HepG2 (cell line): ENCODE data around the gene FBXW5. TPM values are rescaled to one million over a fixed set of nuclear protein-coding genes. Genes with fewer than 3 reads are reported as not detected.

Experiments
- ATAC-seq: fragments of 200-7000 bp; cut with Tn5 transposase; 3 replicates; pipeline ENCODE4 v1.9.1; 2020; ENCODE audit warnings: mild to moderate bottlenecking, moderate library complexity
- BruUV-seq: library from RNA; stranded (reverse); fragments of 400-500 nt; replicated peaks from 2 replicates; lab custom pipeline; 2021; lab: Mats Ljungman, UMichigan
- CTCF ChIA-PET: fragments of 300-600 bp; formaldehyde crosslinking; extraction: SDS; loops from one replicate; lab custom pipeline; 2021; ENCODE audit warnings: low total read pairs, inconsistent platforms, low intra/inter-chr PET ratio; lab: Yijun Ruan, JAX
- POLR2A ChIA-PET: fragments of 350-600 bp; sonication (Branson Sonifier 250); formaldehyde crosslinking; loops from one replicate; lab custom pipeline; 2020; ENCODE audit warnings: antibody characterized with exemption, inconsistent platforms; lab: Yijun Ruan, JAX
- DNase-seq: peaks from one replicate; pipeline ENCODE4 v3.0.0-alpha.2; 2015; ENCODE audit warnings: low spot score
- FAIRE-seq: peaks from 3 replicates; lab custom pipeline; 2011; peaks lifted over from hg19 to GRCh38; lab: Jason Lieb, UNC
- H2AFZ ChIP-seq: one replicate; pipeline ENCODE4 v1.6.1; 2011; ENCODE audit warnings: low read length, inconsistent platforms
- H3K27ac ChIP-seq: fragments of 300-600 bp; 3 replicates; pipeline ENCODE4 v1.8.0; 2011; ENCODE audit warnings: mixed run types, mild to moderate bottlenecking, mixed read lengths, low read length, inconsistent platforms; ENCODE audit not compliant: insufficient read depth; ENCODE audit errors: extremely low read length
- H3K27me3 ChIP-seq, 2 experiments: fragments of 200-600 bp in 1 of 2; 2 replicates in 1 of 2; 3 replicates in 1 of 2; pipeline versions ENCODE4 v1.6.0 to v1.8.0; 2011; ENCODE audit warnings: low read length in 2 of 2, mild to moderate bottlenecking in 2 of 2, moderate library complexity in 2 of 2, inconsistent platforms in 1 of 2; ENCODE audit not compliant: insufficient read depth in 2 of 2, control insufficient read depth in 1 of 2
- H3K36me3 ChIP-seq, 2 experiments: fragments of 200-600 bp in 1 of 2; replicated peaks in 1 of 2; 2 replicates in 1 of 2; 3 replicates in 1 of 2; pipeline versions ENCODE4 v1.5.1 to v1.8.0; 2011; ENCODE audit warnings: low read length in 2 of 2, inconsistent platforms in 1 of 2; ENCODE audit not compliant: insufficient read depth in 2 of 2, control insufficient read depth in 1 of 2
- H3K4me1 ChIP-seq: 2 replicates; pipeline ENCODE4 v1.5.1; 2012; ENCODE audit warnings: low read length, inconsistent platforms; ENCODE audit not compliant: insufficient read depth
- H3K4me2 ChIP-seq: 2 replicates; pipeline ENCODE4 v1.6.0; 2011; ENCODE audit warnings: low read depth, low read length, inconsistent platforms
- H3K4me3 ChIP-seq, 3 experiments: fragments of 200-600 bp in 1 of 3; sonication (generic), shearing (Covaris generic) in 1 of 3; replicated peaks in 1 of 3; 2 replicates each; pipeline ENCODE4 v1.5.1; 2011 to 2016; ENCODE audit warnings: low read length in 3 of 3, inconsistent platforms in 2 of 3, low read depth in 2 of 3, mild to moderate bottlenecking in 2 of 3, control low read depth in 1 of 3, mixed read lengths in 1 of 3; ENCODE audit not compliant: insufficient read depth in 1 of 3
- H3K79me2 ChIP-seq: one replicate; pipeline ENCODE4 v1.6.1; 2011; ENCODE audit warnings: low read length, inconsistent platforms; ENCODE audit not compliant: insufficient read depth
- H3K9ac ChIP-seq: 2 replicates; pipeline ENCODE4 v1.6.0; 2011; ENCODE audit warnings: mild to moderate bottlenecking, low read depth, low read length, inconsistent platforms; ENCODE audit not compliant: insufficient read depth
- H3K9me3 ChIP-seq: 2 replicates; pipeline ENCODE4 v1.5.1; 2012; ENCODE audit warnings: mild to moderate bottlenecking, low read length
- H4K20me1 ChIP-seq: 2 replicates; pipeline ENCODE4 v1.6.0; 2011; ENCODE audit warnings: inconsistent platforms, mild to moderate bottlenecking, low read length, moderate library complexity; ENCODE audit not compliant: insufficient read depth
- AGO2 ChIP-seq: fragments of 200-400 bp; formaldehyde crosslinking; optimal IDR thresholded peaks from 2 replicates; pipeline ENCODE3; 2017; ENCODE audit warnings: mild to moderate bottlenecking, low read depth, low read length, moderate library complexity
- AKAP8 ChIP-seq: sonication (generic); formaldehyde crosslinking; IDR thresholded peaks from 2 replicates; pipeline ENCODE4 v1.5.1; 2020; ENCODE audit warnings: mild to moderate bottlenecking, missing genetic modification reagents
- ARHGAP35 ChIP-seq: sonication (generic); formaldehyde crosslinking; IDR thresholded peaks from 2 replicates; pipeline ENCODE4 v1.9.0; 2022; ENCODE audit warnings: mild to moderate bottlenecking, inconsistent platforms, moderate library complexity, missing genetic modification reagents, borderline replicate concordance
- CBFB ChIP-seq: sonication (generic); formaldehyde crosslinking; IDR thresholded peaks from 2 replicates; pipeline ENCODE4 v1.4.0; 2020; ENCODE audit warnings: missing genetic modification reagents
- CSRNP2 ChIP-seq: sonication (generic); formaldehyde crosslinking; conservative IDR thresholded peaks from 2 replicates; pipeline ENCODE4 v1.8.0; 2022; ENCODE audit warnings: low read depth, missing genetic modification reagents
- E2F2 ChIP-seq: sonication (generic); formaldehyde crosslinking; IDR thresholded peaks from 2 replicates; pipeline ENCODE4 v1.4.0; 2020; ENCODE audit warnings: missing genetic modification reagents, borderline replicate concordance
- ETV5 ChIP-seq: IDR thresholded peaks from 2 replicates; pipeline ENCODE4 v1.6.1; 2018; ENCODE audit warnings: missing biosample characterization, missing genetic modification reagents, inconsistent platforms, borderline replicate concordance
- MYPOP ChIP-seq: sonication (generic); formaldehyde crosslinking; IDR thresholded peaks from 2 replicates; pipeline ENCODE4 v1.8.1; 2023; ENCODE audit warnings: mild to moderate bottlenecking, moderate library complexity, missing genetic modification reagents
- NFKB2 ChIP-seq: sonication (generic); formaldehyde crosslinking; IDR thresholded peaks from 2 replicates; pipeline ENCODE4 v1.4.0; 2020; ENCODE audit warnings: missing genetic modification reagents, borderline replicate concordance
- NPAS2 ChIP-seq: sonication (generic); formaldehyde crosslinking; IDR thresholded peaks from 2 replicates; pipeline ENCODE4 v1.8.0; 2022; ENCODE audit warnings: mild to moderate bottlenecking, missing genetic modification reagents, borderline replicate concordance
- POLR2G ChIP-seq: fragments of 200-400 bp; formaldehyde crosslinking; IDR thresholded peaks from 2 replicates; pipeline ENCODE4 v1.6.1; 2018; ENCODE audit warnings: mild to moderate bottlenecking, low read depth, low read length, moderate library complexity
- SIN3B ChIP-seq: fragments of 150-350 bp; IDR thresholded peaks from 2 replicates; pipeline ENCODE4 v1.6.1; 2014; ENCODE audit warnings: low read length
- SMARCE1 ChIP-seq: fragments of 450-650 bp; IDR thresholded peaks from 2 replicates; pipeline ENCODE4 v1.6.1; 2017; ENCODE audit warnings: borderline replicate concordance
- SUZ12 ChIP-seq: fragments of 150-350 bp; IDR thresholded peaks from 2 replicates; pipeline ENCODE4 v1.6.1; 2014; ENCODE audit warnings: low read depth, low read length
- TEAD3 ChIP-seq: optimal IDR thresholded peaks from 2 replicates; pipeline ENCODE3; 2016; ENCODE audit warnings: borderline replicate concordance
- ZC3H13 ChIP-seq: sonication (generic); formaldehyde crosslinking; IDR thresholded peaks from 2 replicates; pipeline ENCODE4 v1.8.1; 2023; ENCODE audit warnings: mild to moderate bottlenecking, missing genetic modification reagents, moderate library complexity
- ZFAT ChIP-seq: sonication (generic); formaldehyde crosslinking; conservative IDR thresholded peaks from 2 replicates; pipeline ENCODE4 v1.8.1; 2023; ENCODE audit warnings: missing genetic modification reagents, inconsistent platforms
- ZNF20 ChIP-seq: sonication (generic); formaldehyde crosslinking; IDR thresholded peaks from 2 replicates; pipeline ENCODE4 v1.4.0; 2020; ENCODE audit warnings: mild to moderate bottlenecking, moderate library complexity, missing genetic modification reagents
- ZNF678 ChIP-seq: sonication (generic); formaldehyde crosslinking; IDR thresholded peaks from 2 replicates; pipeline ENCODE4 v1.4.0; 2020; ENCODE audit warnings: mild to moderate bottlenecking, missing genetic modification reagents
- ZNF747 ChIP-seq: sonication (generic); formaldehyde crosslinking; IDR thresholded peaks from 2 replicates; pipeline ENCODE4 v1.8.1; 2023; ENCODE audit warnings: missing genetic modification reagents, mild to moderate bottlenecking, borderline replicate concordance
- ZNF768 ChIP-seq: sonication (generic); formaldehyde crosslinking; IDR thresholded peaks from 2 replicates; pipeline ENCODE4 v1.4.0; 2020; ENCODE audit warnings: missing genetic modification reagents
- ZNF775 ChIP-seq: sonication (generic); formaldehyde crosslinking; IDR thresholded peaks from 2 replicates; pipeline ENCODE4 v1.4.0; 2020; ENCODE audit warnings: missing genetic modification reagents, mild to moderate bottlenecking, moderate library complexity, borderline replicate concordance
- ZNF841 ChIP-seq: sonication (generic); formaldehyde crosslinking; IDR thresholded peaks from 2 replicates; pipeline ENCODE4 v1.8.1; 2023; ENCODE audit warnings: missing genetic modification reagents, borderline replicate concordance
- WGBS: methylation state at CpG from one replicate; pipeline ENCODE4 v1.1.6; 2017; ENCODE audit warnings: low lambda C conversion rate; 5-methylcytosine and 5-hydroxymethylcytosine counted together
- in situ Hi-C: cut with HindIII; loops from 2 replicates; pipeline ENCODE4 v1.10.0; 2017; ENCODE audit warnings: low pct_unique_long_range_greater_than_20kb; ENCODE audit not compliant: extremely low pct_ligation_motif_present
- intact Hi-C: fragments of 100-400 bp; cut with micrococcal nuclease; formaldehyde crosslinking; loops from one replicate; pipeline ENCODE4 v1.10.0; 2022; ENCODE audit not compliant: unreplicated experiment
- polyA plus RNA-seq, 8 experiments: library from polyadenylated mRNA; depleted of rRNA in 3 of 8; stranded (reverse) in 7 of 8; unstranded in 1 of 8; fragments of >200 nt; fragmentation: Illumina TruSeq in 4 of 8; extraction: Trizol in 4 of 8; gene quantifications; 2 replicates each; pipeline versions ENCODE4 v1.2.1 to v1.2.3, GENCODE V29; 2011 to 2016; ENCODE audit warnings: low read depth in 4 of 8, missing spikeins in 1 of 8, mixed read lengths in 1 of 8; ENCODE audit not compliant: insufficient read depth in 1 of 8
- total RNA-seq, 5 experiments: library from RNA; depleted of rRNA; stranded (reverse); fragments of >200 nt; fragmentation: Illumina TruSeq; extraction: Trizol; gene quantifications; 2 replicates each; pipeline ENCODE4 v1.2.3, GENCODE V29; 2016; ENCODE audit warnings: low read depth in 1 of 5

Gene FBXW5
- total and polyA plus RNA-seq, 2 of the 13 experiments (the other 11 are each of a cell fraction or from before 2014, with no cell fraction given), result 52.0 to 60.4 TPM

- intact Hi-C loops, result loop anchor here (5.0 kb wide), 1 partner anchor 53 kb away; the partner anchor contains the start of gene TRAF2
- no peak for ATAC-seq
- in situ Hi-C loops, result no loop called here
- Histone ChIP-seq H3K27me3 (no peaks in the 10 kb centered on the region), H3K27ac (no peak overlapping the region), H2AFZ (no peak overlapping the region), H3K79me2 (peaks cover 10% of the 10 kb centered on the region), H3K4me1 (peaks cover 21% of the 10 kb centered on the region), H3K9ac (no peak overlapping the region), H3K4me3 (no peak overlapping the region), H3K9me3 (no peaks in the 10 kb centered on the region), H3K36me3 (peaks cover 8 to 36% of the 10 kb centered on the region in 2 experiments), H4K20me1 (no peaks in the 10 kb centered on the region), H3K4me2 (no peak overlapping the region)
- FAIRE-seq, result no peak
- WGBS, result 100% methylated on average over 5 of the region's 16 CpGs
- POLR2A ChIA-PET, result no interaction called here
- no TSS peak for BruUV-seq
- no peak for DNase-seq
- CTCF ChIA-PET, result no interaction called here
- TF ChIP-seq POLR2G, result peak; percentile 43
- TF ChIP-seq SMARCE1, result no peak
- TF ChIP-seq NFKB2 (CRISPR knock-in tag), result no peak
- no peak for TF ChIP-seq SIN3B
- no peak for TF ChIP-seq CSRNP2 (CRISPR knock-in tag)
- TF ChIP-seq AKAP8 (CRISPR knock-in tag), result 0 out of 2 replicates have a peak, but pooled peaks have one; percentile 34
- no peak for TF ChIP-seq ARHGAP35 (CRISPR knock-in tag)
- TF ChIP-seq ZNF747 (CRISPR knock-in tag), result no peak
- peak; percentile 20; the same call in 1 of the 2 replicates for TF ChIP-seq ZC3H13 (CRISPR knock-in tag)
- no peak for TF ChIP-seq TEAD3 (CRISPR knock-in tag)
- TF ChIP-seq ZNF768, result peak; percentile 4; the same call in 1 of the 2 replicates
- no peak for TF ChIP-seq ZNF841
- TF ChIP-seq ETV5 (CRISPR knock-in tag), result no peak
- no peak for TF ChIP-seq NPAS2 (CRISPR knock-in tag)
- TF ChIP-seq ZNF678 (CRISPR knock-in tag), result no peak
- no peak for TF ChIP-seq SUZ12
- TF ChIP-seq AGO2, result peak; percentile 56
- no peak for TF ChIP-seq ZNF20 (CRISPR knock-in tag)
- no peak for TF ChIP-seq ZNF775
- TF ChIP-seq CBFB, result no peak
- TF ChIP-seq E2F2 (CRISPR knock-in tag), result no peak
- TF ChIP-seq ZFAT (CRISPR knock-in tag), result no peak
- no peak for TF ChIP-seq MYPOP (CRISPR knock-in tag)
Observed at GRCh38 chr9:136939996-136940525, 4.5 kb downstream of the FBXW5 start.
